ENCODE data around the gene AK8.
"Not testable (repeated sequence)": the region's sequence is repeated elsewhere in the genome, so short reads cannot be mapped to it uniquely, and the experiment has no call there.

AK8 gene

GRCh38 chr9:132740526-132741309 is 137.4 kb downstream of the AK8 start:
- DNase-seq: no peak

- DNase-seq: no peak
Observed at GRCh38 chr9:132739710-132740310, 138.3 kb downstream of the AK8 start.

DNA sequence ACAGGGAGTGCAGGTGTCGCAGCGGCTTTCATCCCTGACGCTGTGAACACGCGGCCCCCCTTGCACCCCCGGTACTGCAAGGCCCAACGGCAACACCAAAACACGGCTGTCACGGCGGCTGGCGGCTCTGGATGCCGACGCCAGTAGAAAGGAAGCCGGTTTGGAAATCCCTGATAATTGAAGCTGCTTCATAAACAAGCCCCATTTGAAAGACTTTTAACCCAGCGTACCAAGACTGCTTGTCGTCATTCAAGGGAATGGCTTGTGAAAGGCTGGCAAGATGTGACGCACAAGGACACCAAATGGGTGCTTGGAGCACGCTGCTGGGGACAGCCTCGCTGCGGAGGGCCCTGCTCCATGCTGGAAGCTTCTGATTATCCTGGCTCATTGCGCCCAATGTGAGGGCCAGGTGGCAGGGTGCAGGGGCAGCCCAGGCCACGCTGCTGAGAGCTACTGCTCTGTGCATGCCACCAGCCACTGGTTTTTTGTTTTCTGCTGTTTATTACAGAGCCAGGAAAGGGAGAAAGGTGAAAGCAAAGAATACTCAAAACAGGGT is 144.7 kb downstream of the AK8 start:
- no peak for DNase-seq

DNA sequence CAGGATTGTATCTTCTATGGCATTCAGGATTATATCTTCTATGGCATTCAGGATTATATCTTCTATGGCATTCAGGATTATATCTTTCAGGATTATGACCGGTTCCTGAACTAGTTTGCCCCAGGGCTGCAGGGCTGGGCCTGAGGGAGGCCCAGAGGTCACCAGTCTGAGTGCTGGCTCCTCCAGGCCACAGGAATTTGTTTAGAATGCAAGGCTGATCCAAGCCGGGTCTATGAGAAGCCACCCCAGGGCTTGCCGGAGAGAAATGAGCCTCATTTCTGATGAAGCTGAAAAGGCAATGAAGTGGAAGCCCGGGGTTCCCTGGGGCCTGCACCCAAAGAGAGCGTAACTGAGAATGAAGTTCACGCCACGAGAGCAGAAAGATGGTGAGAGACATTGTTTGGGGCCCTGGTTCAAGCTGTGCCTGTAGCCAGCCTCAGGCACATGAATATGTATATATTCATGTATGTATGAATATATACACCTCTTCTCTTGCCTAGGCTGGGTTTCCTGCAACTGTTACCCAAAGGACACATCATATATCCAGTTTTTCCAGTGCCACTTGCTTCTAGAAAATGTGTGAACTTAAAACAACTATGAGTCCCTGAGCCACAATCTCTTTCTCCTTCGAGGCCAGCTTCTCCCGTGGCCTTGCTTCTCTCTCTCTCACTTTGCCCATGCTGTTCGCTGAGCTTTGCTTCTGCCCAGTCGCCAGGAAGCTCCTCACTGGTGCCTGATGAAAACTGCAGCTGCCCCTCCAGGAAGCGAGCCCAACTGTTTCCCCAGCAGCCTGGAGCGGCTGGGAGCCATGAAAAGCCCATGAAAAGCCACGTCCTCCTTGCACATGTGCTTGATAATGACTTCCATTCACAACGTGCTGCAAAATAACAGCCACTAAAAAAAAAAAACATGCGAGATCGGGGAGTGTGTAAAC is 145.5 kb downstream of the AK8 start:
- no peak for DNase-seq

GRCh38 chr9:132731230-132731629 is 146.9 kb downstream of the AK8 start:
- no peak for DNase-seq

DNA sequence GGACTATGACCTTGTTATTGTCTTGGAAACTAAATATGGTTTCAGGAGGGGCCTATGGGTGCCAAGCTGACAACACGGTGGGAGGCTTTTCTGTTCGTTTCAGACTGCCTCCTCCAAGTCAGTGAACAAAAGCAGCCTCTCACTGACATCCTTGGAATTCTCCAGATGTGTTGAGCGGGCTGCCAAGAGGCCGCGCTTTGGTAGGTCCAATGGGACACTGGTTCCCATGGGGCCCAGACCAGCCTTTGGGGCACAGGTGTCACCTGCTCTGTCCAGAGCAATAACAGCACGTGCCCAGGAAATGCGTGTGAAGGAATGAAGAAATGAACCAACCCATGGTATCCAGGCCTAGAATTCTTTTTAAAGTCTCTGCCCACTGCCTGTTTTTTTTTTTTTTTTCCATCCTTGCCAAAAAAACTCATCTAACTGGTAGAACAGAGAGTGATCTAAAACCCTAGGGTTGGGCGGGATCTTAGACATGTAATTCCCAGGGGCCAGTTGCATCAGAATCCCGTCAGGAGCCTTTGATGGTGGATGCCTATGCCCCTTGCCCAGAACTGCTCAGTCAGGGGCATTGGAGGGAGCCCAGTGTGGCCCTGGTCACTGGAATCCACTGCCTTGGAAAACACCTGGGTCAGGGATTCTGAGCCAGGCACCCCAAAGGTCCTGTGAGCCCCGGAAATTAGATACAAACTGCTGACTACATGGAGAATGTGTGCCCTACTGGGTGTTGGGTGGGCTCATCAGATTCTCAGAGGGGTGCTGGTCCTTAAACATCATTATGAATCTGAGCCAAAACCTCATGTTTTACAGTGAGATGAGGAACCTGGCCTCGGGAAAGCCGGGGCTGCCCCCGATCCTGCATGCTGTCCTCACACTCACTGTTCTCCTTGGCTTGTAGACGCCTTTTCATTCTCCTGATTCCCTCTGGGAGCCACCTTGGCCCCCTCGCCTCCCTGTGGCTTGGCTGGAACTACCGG is 147.7 kb downstream of the AK8 start:
- no peak for DNase-seq

GRCh38 chr9:132729235-132729890 is 148.7 kb downstream of the AK8 start:
- no peak for DNase-seq

- DNase-seq: no peak
Observed at GRCh38 chr9:132728497-132728896, 149.6 kb downstream of the AK8 start.

DNA sequence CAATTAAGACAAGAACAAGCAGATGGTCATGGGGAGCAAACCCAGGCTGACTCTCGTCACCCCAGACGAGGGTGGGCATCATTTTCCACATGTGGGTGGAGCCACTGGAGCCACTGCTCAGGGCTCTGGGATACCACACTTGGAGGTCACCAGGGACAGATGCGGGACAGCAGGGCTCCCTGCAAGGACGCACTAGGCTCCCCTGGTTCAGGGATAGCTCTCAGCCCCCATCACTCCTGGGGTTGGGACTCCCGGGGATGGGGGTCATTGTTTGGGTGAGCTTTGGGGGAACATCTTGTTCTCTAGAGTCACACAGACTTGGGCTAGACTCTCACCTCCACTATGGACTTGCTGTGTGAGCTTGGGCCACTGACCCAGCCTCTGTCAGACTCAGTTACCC is 150.0 kb downstream of the AK8 start:
- DNase-seq: no peak

DNA sequence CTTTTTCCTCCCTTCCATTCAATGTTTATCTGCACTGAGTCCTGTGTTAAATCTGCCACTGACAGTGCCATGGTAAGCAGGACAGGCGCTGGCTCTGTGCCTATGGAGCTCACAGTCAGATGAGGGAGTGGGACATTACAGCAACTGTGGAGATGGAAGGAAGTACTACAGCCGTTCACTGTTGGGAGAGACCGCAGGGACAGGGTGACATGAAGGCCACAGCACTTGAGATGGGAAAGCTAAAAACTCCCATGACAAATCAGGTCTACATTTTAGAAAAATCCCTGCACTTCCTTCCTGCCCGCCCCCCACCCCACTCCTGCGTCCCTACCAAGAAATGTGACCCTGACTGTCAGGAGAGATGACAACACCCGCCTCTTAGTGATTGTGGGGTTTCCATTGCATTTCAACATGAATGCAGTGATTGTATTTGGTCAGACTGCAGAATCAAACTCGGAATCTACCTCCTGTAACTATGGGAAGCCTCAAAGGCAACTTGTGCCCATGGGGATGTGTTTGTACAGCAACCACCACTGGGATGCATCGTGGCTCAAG is 151.4 kb downstream of the AK8 start:
- DNase-seq: no peak

DNA sequence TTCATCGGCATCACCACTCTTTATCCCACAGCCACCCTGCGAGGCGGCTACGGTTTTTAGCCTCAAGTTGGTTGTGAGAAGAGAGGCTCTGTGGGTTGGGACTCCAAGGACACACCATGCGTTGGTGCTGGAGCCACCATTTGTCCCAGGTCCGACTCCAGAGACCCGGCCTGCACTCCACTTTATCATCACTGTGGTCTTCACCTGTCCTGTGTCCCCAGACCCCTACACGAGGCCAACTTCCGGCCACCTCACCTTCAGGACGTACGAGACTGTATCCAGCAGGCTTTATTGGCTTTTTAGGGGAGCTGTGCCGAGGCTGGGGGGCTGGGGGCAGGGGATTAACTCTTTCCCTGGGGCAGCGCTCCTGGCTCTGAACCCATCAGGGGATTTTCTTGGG is 152.8 kb downstream of the AK8 start:
- DNase-seq: no peak

DNA sequence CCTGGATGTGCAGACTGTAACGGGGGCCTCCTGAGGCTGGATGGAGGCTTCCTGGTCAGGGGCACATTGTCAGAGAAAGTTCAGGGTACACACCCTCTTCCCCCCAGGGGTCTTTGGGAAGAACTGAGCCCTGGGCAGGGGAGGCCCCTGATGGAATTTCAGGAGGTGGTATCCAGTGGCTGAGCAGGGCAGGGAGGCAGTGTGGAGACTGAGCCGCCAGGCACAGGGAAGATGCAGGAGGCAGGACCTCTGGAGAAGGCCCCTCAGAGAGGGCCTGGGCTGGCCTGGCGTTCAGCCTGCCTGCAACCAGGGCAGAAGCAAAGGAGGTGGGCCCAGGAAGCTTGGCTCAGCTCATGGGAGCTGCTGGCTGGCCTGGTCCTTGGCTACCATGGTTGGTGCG is 154.3 kb downstream of the AK8 start:
- no peak for DNase-seq

DNA sequence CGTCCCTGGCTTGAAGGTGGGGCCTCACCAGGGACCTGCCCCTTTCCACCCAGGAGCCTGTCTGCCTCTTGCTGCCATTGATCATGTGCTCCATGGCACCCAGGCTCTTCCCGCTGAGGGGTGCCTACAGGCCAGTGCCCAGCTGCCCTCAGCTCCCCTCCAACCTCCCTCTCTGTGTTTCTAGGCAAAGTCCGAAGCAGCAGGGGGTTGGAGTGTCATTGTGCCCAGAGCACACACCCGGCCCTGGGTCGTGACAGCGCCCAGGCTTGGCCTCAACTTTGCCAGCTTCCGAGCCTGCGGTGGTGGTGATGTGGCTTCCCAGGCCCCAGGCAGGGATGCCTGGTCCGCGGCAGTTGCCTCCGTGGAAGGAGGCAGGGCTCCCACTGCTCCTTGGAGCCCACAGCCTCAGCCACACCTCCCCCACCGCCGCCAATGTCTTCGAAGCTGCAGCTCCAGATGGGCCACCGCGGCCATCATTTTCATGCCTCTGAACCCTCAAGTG is 155.5 kb downstream of the AK8 start:
- no peak for DNase-seq

DNA sequence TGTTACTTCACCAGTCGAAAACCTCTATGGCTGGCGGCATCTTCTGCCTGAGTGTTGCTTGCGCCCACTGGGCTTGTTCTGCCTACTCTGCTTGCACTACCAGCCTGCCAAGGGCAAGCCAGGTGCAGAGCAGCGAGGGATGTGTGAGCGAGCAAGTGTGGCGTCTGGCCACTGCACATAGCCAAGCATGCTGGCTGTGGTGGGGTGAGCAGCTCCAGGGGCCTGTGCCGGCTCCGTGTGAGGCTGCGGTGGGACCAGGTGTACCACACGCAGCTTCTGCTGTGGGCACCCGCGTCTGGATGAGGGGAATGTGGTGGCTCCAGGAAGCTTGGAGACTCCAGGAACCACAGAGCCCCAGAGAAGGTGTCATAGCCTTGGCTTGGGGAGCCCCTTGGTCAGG is 156.4 kb downstream of the AK8 start:
- DNase-seq: no peak

GRCh38 chr9:132718381-132718928 is 159.6 kb downstream of the AK8 start:
- not testable (repeated sequence) for DNase-seq

DNA sequence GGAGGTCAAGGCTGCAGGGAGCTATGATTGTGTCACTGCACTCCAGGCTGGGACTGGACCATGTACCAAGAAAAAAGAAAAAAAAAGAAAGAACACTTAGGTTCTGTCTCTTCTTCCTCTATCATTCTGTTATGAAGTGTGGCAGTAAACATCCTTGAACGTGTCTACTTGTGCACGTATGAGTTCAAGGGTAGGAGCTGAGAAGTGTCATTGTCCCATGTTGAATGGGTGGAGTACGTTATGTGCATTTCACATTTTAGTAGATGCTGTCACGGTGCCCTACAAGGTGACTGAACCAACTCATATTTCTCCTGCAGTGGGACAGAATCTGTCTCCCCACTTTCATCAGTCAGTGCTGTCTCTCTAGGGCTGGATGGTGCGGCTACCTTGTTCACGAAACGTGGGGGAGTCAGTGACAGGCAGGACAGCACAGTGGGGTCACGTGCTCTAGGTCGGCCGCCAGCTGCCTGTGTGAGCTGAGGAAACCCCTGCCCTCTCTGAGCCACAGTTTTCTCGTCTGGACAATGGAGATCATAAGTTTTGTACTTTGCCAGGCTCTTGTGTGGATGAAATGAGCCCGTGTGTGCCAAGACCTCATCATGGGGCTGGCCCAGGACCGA is 160.6 kb downstream of the AK8 start:
- DNase-seq: no peak

DNA sequence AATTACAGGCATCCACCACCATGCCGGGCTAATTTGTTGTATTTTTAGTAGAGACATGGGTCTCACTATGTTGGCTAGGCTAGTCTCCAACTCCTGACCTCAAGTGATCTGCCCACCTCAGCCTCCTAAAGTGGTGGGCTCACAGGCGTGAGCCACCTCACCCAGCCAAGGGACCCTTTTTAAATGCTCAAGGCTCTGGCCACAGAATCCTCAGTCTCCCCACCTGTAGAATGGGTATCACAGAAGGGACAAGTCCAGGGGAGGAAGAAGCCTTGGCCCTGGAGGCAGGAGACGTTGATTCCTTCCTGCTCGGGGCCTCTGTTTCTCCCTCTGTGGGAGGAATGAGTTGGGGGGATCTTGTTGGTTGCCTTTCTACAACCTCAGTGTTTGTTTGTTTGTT is 162.1 kb downstream of the AK8 start:
- no peak for DNase-seq

DNA sequence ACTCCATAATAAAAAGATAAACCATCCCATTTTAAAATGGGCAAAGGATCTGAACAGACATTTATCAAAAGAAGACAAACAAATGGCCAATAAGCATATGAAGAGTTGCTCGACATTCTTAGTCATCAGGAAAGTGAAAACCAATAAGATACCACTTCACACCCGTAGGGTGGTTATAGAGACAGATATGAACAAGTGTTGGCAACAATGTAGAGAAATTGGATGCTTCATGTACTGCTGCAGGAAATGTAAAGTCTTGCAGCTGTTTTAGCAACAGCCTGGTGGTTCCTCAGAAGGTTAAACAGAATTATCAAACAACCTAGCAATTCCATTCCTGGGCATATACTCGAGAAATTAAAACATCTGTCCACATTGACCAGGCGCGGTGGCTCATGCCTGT is 165.3 kb downstream of the AK8 start:
- DNase-seq: no peak

DNA sequence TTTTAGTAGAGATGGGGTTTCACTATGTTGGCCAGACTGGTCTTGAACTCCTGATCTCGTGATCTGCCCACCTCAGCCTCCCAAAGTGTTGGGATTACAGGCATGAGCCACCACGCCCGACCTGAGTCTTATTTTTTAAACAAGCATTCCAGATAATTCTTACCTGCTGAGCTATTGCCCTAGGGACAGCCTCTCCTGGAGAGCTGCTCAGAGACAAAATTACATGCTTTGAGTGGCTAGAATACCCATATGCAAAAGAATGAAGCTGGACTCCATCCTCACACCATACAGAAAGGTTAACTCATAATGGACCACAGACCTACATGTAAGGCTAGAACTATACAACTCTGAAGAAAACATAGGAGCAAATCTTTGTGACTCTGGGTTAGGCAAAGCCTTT is 166.2 kb downstream of the AK8 start:
- no peak for DNase-seq

DNA sequence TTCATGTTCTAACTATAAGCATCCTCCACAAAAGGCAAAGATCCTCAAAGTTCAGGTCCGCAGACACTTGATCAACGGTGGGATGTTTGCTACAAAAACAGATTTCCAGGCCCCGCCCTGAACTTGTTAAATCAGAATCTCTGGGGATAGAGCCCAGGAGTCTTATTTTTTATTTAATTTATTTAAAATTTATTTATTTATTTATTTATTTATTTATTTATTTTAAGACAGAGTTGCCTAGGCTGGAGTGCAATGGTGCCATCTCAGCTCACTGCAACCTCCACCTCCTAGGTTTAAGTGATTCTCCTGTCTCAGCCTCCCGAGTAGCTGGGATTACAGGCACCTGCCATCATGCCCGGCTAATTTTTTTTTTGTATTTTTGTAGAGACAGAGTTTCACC is 166.9 kb downstream of the AK8 start:
- DNase-seq: not testable (repeated sequence)

Measured in 8988T (cell line).